Measurements from ENCODE around the gene NPEPPS. TPM values are rescaled to one million over a fixed set of nuclear protein-coding genes. Genes with fewer than 3 reads are reported as not detected.
A peak's percentile ranks its signal among the peaks of the same experiment; 100 is the strongest.

Gene NPEPPS
- total RNA-seq, 1 donor from 2014 or later = 121 TPM

DNA sequence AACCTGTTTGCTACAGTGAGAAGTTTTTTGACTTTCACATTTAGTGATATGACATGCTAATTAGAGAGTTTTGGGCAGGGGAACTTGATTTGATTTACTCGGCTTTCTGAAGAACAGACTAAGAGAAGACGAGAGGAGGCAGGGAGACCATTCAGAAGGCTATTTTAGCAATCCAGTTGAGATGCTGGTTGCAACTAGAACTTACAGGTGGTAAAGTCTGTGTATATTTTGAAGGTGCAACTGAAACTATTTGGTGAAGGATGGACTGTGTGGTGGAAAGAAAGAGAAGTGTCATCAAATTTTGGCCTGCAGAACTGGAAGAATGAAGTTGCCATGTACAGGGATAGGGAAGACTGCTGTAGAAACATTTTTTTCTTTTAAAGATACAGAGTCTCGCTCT lies 76.6 kb downstream of the NPEPPS start:
- Histone ChIP-seq H3K27ac (no peak overlapping the region), H3K4me1 (no peaks in the 10 kb centered on the region), H3F3A (ENCODE audit: low read depth) (peaks cover 12% of the 10 kb centered on the region), H2AFZ (replicated peaks) (no peak overlapping the region), H4K20me1 (ENCODE audit: low read depth) (no peaks in the 10 kb centered on the region), H3K36me3 (peaks cover 14% of the 10 kb centered on the region), H3K4me2 (no peak overlapping the region), H3K79me2 (ENCODE audit: low read depth) (no peaks in the 10 kb centered on the region), H3K9ac (no peak overlapping the region), H3K4me3 (no peak overlapping the region), H3K27me3 (no peaks in the 10 kb centered on the region), H3K9me3 (ENCODE audit: low read depth) (no peaks in the 10 kb centered on the region)
- TF ChIP-seq, protein P1, sequence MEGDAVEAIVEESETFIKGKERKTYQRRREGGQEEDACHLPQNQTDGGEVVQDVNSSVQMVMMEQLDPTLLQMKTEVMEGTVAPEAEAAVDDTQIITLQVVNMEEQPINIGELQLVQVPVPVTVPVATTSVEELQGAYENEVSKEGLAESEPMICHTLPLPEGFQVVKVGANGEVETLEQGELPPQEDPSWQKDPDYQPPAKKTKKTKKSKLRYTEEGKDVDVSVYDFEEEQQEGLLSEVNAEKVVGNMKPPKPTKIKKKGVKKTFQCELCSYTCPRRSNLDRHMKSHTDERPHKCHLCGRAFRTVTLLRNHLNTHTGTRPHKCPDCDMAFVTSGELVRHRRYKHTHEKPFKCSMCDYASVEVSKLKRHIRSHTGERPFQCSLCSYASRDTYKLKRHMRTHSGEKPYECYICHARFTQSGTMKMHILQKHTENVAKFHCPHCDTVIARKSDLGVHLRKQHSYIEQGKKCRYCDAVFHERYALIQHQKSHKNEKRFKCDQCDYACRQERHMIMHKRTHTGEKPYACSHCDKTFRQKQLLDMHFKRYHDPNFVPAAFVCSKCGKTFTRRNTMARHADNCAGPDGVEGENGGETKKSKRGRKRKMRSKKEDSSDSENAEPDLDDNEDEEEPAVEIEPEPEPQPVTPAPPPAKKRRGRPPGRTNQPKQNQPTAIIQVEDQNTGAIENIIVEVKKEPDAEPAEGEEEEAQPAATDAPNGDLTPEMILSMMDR (IDR thresholded peaks at IDR 0.05) = no peak
- no peak for TF ChIP-seq EZH2phosphoT487 (IDR thresholded peaks at IDR 0.05)
- TF ChIP-seq EZH2 (IDR thresholded peaks at IDR 0.05) = no peak
- no peaks in the 10 kb centered on the region for H3K27me3 Mint-ChIP-seq (ENCODE audit: insufficient read depth, low read depth)
- no peaks in the 10 kb centered on the region for H3K9me3 Mint-ChIP-seq
- H3K27ac Mint-ChIP-seq = no peak overlapping the region
- H3K4me3 Mint-ChIP-seq = no peak overlapping the region
- DNase-seq (ENCODE audit: low spot score) = no peak
- H3K4me1 Mint-ChIP-seq = peaks cover 7% of the 10 kb centered on the region
- H3K36me3 Mint-ChIP-seq = peaks cover 24% of the 10 kb centered on the region

DNA sequence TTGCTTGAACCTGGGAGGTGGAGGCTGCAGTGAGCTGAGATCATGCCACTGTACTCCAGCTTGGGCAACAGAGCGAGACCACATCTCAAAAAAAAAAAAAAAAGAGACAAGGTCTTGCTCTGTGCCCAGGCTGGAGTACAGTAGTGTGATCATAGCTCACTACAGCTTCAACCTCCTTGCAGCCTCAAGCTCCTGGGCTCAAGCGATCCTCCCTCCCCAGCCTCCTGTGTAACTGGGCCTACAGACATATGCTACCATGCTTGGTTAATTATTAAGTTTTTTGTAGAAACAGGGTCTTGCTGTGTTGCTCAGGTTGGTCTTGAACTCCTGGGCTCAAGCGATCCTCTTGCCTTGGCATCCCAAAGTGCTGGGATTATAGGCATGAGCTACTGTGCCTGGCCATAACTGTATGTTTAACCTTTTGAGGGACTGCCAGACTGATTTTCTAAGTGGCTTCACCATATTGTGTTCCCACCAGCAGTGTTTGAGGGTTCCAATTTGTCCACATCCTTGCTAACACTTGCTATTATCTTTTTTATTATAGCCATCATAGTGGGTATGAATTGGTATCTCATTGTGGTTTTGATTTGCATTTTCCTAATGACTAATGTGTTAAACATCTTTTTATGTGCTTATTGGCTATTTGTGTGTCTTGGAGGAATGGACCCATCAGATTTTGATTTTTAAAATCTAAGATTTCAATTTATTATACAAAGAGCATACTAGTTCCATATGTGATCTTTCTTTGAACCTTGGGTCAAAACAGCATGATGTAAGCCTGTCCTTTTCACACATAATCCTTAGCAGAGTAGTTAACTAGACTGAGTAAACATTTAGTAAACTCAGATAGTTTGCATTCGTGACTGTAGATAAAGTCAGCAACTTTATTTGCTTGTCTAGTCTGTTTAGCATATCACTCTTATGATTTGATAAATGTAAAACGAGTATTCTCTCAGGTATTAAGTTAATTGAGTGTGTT lies 80.8 kb downstream of the NPEPPS start:
- Histone ChIP-seq H3K36me3 (peaks cover 3% of the 10 kb centered on the region), H3K4me1 (no peaks in the 10 kb centered on the region), H2AFZ (replicated peaks) (no peak overlapping the region), H3K4me3 (no peak overlapping the region), H3K4me2 (no peak overlapping the region), H3K27me3 (no peaks in the 10 kb centered on the region), H3F3A (ENCODE audit: low read depth) (peaks cover 13% of the 10 kb centered on the region), H3K9me3 (ENCODE audit: low read depth) (no peaks in the 10 kb centered on the region), H3K27ac (no peak overlapping the region), H4K20me1 (ENCODE audit: low read depth) (peaks cover 7% of the 10 kb centered on the region), H3K9ac (no peak overlapping the region), H3K79me2 (ENCODE audit: low read depth) (no peaks in the 10 kb centered on the region)
- H3K4me1 Mint-ChIP-seq = no peaks in the 10 kb centered on the region
- H3K4me3 Mint-ChIP-seq = no peak overlapping the region
- DNase-seq (ENCODE audit: low spot score) = no peak
- H3K9me3 Mint-ChIP-seq = no peaks in the 10 kb centered on the region
- no peak overlapping the region for H3K27ac Mint-ChIP-seq
- TF ChIP-seq EZH2phosphoT487 (IDR thresholded peaks at IDR 0.05) (no peak), EZH2 (IDR thresholded peaks at IDR 0.05) (no peak)
- TF ChIP-seq, protein P1 (IDR thresholded peaks at IDR 0.05) = no peak
- peaks cover 17% of the 10 kb centered on the region for H3K36me3 Mint-ChIP-seq
- H3K27me3 Mint-ChIP-seq (ENCODE audit: insufficient read depth, low read depth) = no peaks in the 10 kb centered on the region

DNA sequence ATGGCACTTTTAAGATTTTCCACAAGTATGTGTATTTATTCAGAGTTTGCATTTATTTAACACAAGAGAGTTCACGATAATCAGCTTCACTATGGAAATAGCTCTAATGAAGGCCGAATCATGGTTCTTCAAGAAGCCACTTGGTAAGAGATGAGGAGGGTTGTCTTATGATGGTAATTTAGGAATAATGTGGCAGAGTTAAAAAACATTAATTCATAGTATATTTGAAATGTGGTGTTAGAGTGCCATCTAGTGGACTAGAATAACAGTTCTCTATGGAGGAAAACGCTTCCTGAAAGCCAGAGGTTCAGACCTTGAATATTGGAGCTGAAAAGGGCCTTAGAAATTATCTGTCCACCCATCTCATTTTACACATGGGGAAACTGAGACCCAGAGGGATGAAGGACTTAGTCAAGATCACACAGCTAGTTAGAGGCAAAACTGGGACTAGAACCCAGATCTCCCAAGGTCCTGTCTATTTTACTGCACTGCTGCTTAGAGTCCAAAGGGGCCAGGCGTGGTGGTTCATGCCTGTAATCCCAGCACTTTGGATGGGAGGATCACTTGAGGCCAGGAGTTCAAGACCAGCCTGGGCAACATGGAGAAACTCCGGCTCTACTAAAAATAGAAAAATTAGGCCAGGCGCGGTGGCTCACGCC lies 85.0 kb downstream of the NPEPPS start:
- Histone ChIP-seq H3K27me3 (no peaks in the 10 kb centered on the region), H3K27ac (no peak overlapping the region), H3K4me3 (no peak overlapping the region), H3K79me2 (ENCODE audit: low read depth) (no peaks in the 10 kb centered on the region), H3K36me3 (peaks cover 11% of the 10 kb centered on the region), H3K9me3 (ENCODE audit: low read depth) (no peaks in the 10 kb centered on the region), H3K9ac (no peak overlapping the region), H3K4me2 (no peak overlapping the region), H2AFZ (replicated peaks) (no peak overlapping the region), H3F3A (ENCODE audit: low read depth) (peaks cover 13% of the 10 kb centered on the region), H3K4me1 (no peaks in the 10 kb centered on the region), H4K20me1 (ENCODE audit: low read depth) (peaks cover 7% of the 10 kb centered on the region)
- no peaks in the 10 kb centered on the region for H3K4me1 Mint-ChIP-seq
- peaks cover 19% of the 10 kb centered on the region for H3K36me3 Mint-ChIP-seq
- H3K27me3 Mint-ChIP-seq (ENCODE audit: insufficient read depth, low read depth) = no peaks in the 10 kb centered on the region
- TF ChIP-seq EZH2phosphoT487 (IDR thresholded peaks at IDR 0.05) = no peak
- no peak for TF ChIP-seq EZH2 (IDR thresholded peaks at IDR 0.05)
- TF ChIP-seq, protein P1 (IDR thresholded peaks at IDR 0.05) = peak; percentile 84
- H3K27ac Mint-ChIP-seq = no peak overlapping the region
- DNase-seq (ENCODE audit: low spot score) = peak; percentile 69
- no peaks in the 10 kb centered on the region for H3K9me3 Mint-ChIP-seq
- no peak overlapping the region for H3K4me3 Mint-ChIP-seq

Data from neural progenitor cell (in vitro differentiated cells).